HepG2 (cell line): ENCODE data around the gene PTGR3. TPM values are rescaled to one million over a fixed set of nuclear protein-coding genes. Genes with fewer than 3 reads are reported as not detected.

Experiments used
- ASH2L ChIP-seq: fragments of 300-600, 200-600 bp; sonication (generic); IDR thresholded peaks from 2 replicates; pipeline ENCODE4 v1.7.0; 2017; ENCODE audit warnings: low read depth, mild to moderate bottlenecking, moderate library complexity, mixed read lengths, low read length; ENCODE audit not compliant: insufficient read length
- ATF4 ChIP-seq, 2 experiments: fragments of 450-650 bp in 1 of 2; sonication (generic) in 1 of 2; formaldehyde crosslinking; IDR thresholded peaks; 2 replicates each; pipeline versions ENCODE4 v1.5.0 to v1.8.0; 2020 to 2022; ENCODE audit warnings: mild to moderate bottlenecking in 1 of 2, missing genetic modification reagents in 1 of 2
- GATAD1 ChIP-seq: IDR thresholded peaks from 2 replicates; pipeline ENCODE4 v1.6.1; 2016; ENCODE audit warnings: missing genetic modification reagents, missing compliant biosample characterization
- KLF9 ChIP-seq: IDR thresholded peaks from 2 replicates; pipeline ENCODE4 v1.6.1; 2016; ENCODE audit warnings: low read depth
- MAZ ChIP-seq, 2 experiments: sonication (generic) in 1 of 2; formaldehyde crosslinking in 1 of 2; IDR thresholded peaks; 2 replicates each; pipeline versions ENCODE4 v1.5.0 to v1.6.1; 2012 to 2020; ENCODE audit warnings: low read depth in 2 of 2, mild to moderate bottlenecking in 2 of 2, borderline replicate concordance in 1 of 2, improper control_type of control experiment in 1 of 2, low read length in 1 of 2, missing genetic modification reagents in 1 of 2, moderate library complexity in 1 of 2
- NRL ChIP-seq: sonication (generic); formaldehyde crosslinking; IDR thresholded peaks from 2 replicates; pipeline ENCODE4 v1.5.0; 2020; ENCODE audit warnings: missing genetic modification reagents, mild to moderate bottlenecking, moderate library complexity, borderline replicate concordance
- PBX3 ChIP-seq: sonication (generic); formaldehyde crosslinking; IDR thresholded peaks from 2 replicates; pipeline ENCODE4 v1.8.1; 2023; ENCODE audit warnings: missing genetic modification reagents, inconsistent platforms, borderline replicate concordance
- RXRA ChIP-seq: sonication (generic); formaldehyde crosslinking; IDR thresholded peaks from 2 replicates; pipeline ENCODE4 v1.5.1; 2020; ENCODE audit warnings: missing genetic modification reagents
- SIX4 ChIP-seq: sonication (generic); formaldehyde crosslinking; IDR thresholded peaks from 2 replicates; pipeline ENCODE4 v1.4.0; 2020; ENCODE audit warnings: missing genetic modification reagents
- SKIL ChIP-seq: sonication (generic); formaldehyde crosslinking; IDR thresholded peaks from 2 replicates; pipeline ENCODE4 v1.8.0; 2022; ENCODE audit warnings: missing genetic modification reagents, mild to moderate bottlenecking, moderate library complexity, borderline replicate concordance
- THAP11 ChIP-seq: IDR thresholded peaks from 2 replicates; pipeline ENCODE4 v1.6.1; 2016; ENCODE audit warnings: missing biosample characterization, missing genetic modification reagents
- ZNF142 ChIP-seq: sonication (generic); formaldehyde crosslinking; IDR thresholded peaks from 2 replicates; pipeline ENCODE4 v1.4.0; 2020; ENCODE audit warnings: missing genetic modification reagents
- ZNF274 ChIP-seq: sonication (generic); formaldehyde crosslinking; IDR thresholded peaks from 2 replicates; pipeline ENCODE4 v1.5.1; 2020; ENCODE audit warnings: mild to moderate bottlenecking, missing genetic modification reagents
- ZNF34 ChIP-seq: sonication (generic); formaldehyde crosslinking; IDR thresholded peaks from 2 replicates; pipeline ENCODE4 v1.4.0; 2020; ENCODE audit warnings: mild to moderate bottlenecking, missing genetic modification reagents, borderline replicate concordance
- ZNF704 ChIP-seq: sonication (generic); formaldehyde crosslinking; IDR thresholded peaks from 2 replicates; pipeline ENCODE4 v1.8.1; 2023; ENCODE audit warnings: mild to moderate bottlenecking, inconsistent platforms, moderate library complexity, missing genetic modification reagents, borderline replicate concordance
- ZSCAN30 ChIP-seq: sonication (generic); formaldehyde crosslinking; IDR thresholded peaks from 2 replicates; pipeline ENCODE4 v1.5.0; 2020; ENCODE audit warnings: mild to moderate bottlenecking, missing genetic modification reagents
- polyA plus RNA-seq, 8 experiments: library from polyadenylated mRNA; depleted of rRNA in 3 of 8; stranded (reverse) in 7 of 8; unstranded in 1 of 8; fragments of >200 nt; fragmentation: Illumina TruSeq in 4 of 8; extraction: Trizol in 4 of 8; gene quantifications; 2 replicates each; pipeline versions ENCODE4 v1.2.1 to v1.2.3, GENCODE V29; 2011 to 2016; ENCODE audit warnings: low read depth in 4 of 8, missing spikeins in 1 of 8, mixed read lengths in 1 of 8; ENCODE audit not compliant: insufficient read depth in 1 of 8
- total RNA-seq, 5 experiments: library from RNA; depleted of rRNA; stranded (reverse); fragments of >200 nt; fragmentation: Illumina TruSeq; extraction: Trizol; gene quantifications; 2 replicates each; pipeline ENCODE4 v1.2.3, GENCODE V29; 2016; ENCODE audit warnings: low read depth in 1 of 5

PTGR3 gene
- total and polyA plus RNA-seq, 2 of the 13 experiments (the other 11 are each of a cell fraction or from before 2014, with no cell fraction given) = 11.5 to 25.3 TPM

GRCh38 chr18:75209129-75209950 lies at the start of gene PTGR3 (continued):
- TF ChIP-seq THAP11 = peak; percentile 44
- TF ChIP-seq SKIL (CRISPR knock-in tag) = no peak
- no peak for TF ChIP-seq MAZ (IDR thresholded peaks at IDR 0.05; ENCODE audit: borderline replicate concordance, low read depth, low read length)
- 0 out of 2 replicates have a peak, but pooled peaks have one; percentile 50 for TF ChIP-seq MAZ (CRISPR knock-in tag; IDR thresholded peaks at IDR 0.05; ENCODE audit: low read depth)
- TF ChIP-seq ZNF142 (CRISPR knock-in tag) = no peak; the same call in 1 of the 2 replicates
- no peak for TF ChIP-seq ZSCAN30 (CRISPR knock-in tag)
- TF ChIP-seq SIX4 (CRISPR knock-in tag) = no peak
- no peak for TF ChIP-seq KLF9 (CRISPR knock-in tag)
- peak; percentile 43 for TF ChIP-seq ASH2L
- no peak; a peak in 1 of 4 replicates for TF ChIP-seq ATF4 (CRISPR knock-in tag; IDR thresholded peaks at IDR 0.05)
- no peak for TF ChIP-seq NRL
- TF ChIP-seq PBX3 (CRISPR knock-in tag) = no peak
- no peak for TF ChIP-seq RXRA (CRISPR knock-in tag)
- TF ChIP-seq ZNF34 (CRISPR knock-in tag) = no peak
- no peak for TF ChIP-seq ZNF704 (CRISPR knock-in tag)
- TF ChIP-seq ZNF274 (CRISPR knock-in tag) = no peak
- no peak; the same call in 1 of the 2 replicates for TF ChIP-seq GATAD1
